Endothelial cell of hepatic sinusoid (primary cell): ENCODE data around the gene SMCO4.

Source experiments
- in situ Hi-C: cut with HindIII; loops from 2 replicates; pipeline ENCODE4 v1.10.0; 2017; ENCODE audit warnings: low sequenced_read_pairs

The SMCO4 gene

DNA sequence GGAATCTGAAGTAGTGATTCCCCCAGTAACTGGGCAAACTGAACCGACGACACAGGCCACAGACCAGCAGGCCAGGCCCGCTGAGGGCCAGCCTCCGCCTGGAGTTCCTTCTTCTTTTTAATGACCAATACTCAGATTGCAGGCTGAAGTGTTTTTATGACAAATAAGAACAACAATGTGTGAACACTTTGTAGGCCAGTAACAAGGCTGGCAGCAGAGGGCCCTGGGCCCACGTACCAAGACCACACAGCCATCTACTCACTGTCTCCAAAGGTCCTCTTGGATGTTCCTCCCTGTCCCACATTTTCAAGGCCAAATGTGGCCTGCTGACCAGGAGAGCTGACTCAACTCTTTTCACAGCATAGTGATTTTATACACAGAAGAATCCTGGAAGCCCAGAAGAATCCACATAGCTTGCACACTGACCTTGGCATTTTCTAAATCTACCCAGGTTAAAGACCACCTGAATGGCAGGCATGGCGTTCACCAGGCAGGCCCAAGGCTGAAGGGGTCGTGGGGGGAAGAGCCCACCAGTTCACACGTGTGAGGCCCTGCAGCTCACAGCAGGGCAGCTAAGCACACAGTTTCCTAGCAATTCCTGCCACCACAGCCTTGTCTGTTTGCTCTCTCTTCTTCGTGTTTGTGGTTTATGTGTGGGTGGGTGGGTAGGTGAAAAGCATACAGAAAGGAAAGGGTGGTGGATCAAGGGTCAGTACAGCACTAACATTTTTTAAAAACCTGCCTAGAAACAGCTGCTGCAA is 13.3 kb downstream of the SMCO4 start:
- in situ Hi-C loops: no loop called here

DNA sequence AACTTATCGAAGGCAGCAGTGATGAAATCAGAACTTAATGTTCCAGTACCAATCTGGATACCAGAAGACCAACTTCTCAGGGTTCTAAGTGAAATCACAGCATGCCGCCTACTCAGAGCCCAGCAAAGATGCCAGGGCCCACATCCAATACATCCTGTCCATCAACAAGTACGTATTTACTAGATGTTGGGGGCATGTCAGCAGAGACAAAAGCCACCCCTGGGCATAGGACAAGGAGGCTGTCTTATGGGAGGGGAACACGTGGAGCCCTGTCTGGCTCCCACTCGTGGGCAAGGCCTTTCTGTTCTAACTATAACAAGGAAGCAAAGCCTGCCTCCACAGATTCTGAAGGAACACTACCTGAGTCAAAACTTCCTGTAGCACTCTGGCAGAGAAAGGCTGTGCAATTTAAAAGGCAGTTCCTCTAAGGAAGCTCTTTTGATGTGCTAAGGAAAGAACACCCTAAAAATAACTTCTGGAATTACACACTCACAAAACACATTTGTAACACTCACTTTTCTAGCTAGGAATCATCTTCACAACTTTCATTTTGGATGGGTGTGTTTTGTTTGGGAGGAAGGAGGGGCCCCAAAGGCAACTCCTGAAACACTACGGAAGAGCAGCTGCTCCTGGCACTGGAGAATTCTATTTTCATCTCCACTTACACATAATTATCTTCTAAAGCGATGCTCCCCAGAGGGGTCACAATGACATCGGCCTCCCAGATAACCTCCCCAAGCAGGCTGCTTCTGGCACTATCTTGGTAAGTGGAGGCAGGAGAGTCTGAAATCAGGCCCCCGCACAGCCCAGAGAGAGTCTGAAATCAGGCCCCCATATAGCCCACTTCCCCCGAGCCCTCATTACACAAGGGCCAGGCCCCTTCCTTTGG is 14.2 kb downstream of the SMCO4 start:
- in situ Hi-C loops: no loop called here

DNA sequence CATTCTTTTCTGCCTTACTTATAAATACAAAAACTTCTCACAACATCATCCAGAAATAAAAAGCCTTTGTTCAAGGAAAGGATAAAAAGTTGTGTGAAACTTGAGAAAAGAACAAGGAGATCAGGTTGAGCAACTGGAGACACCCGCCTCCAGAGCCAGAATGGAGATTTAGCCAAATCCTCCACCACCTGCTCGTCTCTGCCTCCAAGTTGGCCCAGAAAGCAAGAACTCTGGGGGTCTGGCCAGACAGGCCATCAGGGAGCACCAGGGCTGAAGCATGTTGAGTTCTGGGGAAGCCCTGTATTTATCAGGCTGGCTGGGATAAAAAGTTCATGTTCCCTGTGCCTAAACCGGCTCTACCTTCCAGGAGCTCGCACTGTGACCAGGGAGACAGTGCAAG is 14.9 kb downstream of the SMCO4 start:
- in situ Hi-C loops: no loop called here

DNA sequence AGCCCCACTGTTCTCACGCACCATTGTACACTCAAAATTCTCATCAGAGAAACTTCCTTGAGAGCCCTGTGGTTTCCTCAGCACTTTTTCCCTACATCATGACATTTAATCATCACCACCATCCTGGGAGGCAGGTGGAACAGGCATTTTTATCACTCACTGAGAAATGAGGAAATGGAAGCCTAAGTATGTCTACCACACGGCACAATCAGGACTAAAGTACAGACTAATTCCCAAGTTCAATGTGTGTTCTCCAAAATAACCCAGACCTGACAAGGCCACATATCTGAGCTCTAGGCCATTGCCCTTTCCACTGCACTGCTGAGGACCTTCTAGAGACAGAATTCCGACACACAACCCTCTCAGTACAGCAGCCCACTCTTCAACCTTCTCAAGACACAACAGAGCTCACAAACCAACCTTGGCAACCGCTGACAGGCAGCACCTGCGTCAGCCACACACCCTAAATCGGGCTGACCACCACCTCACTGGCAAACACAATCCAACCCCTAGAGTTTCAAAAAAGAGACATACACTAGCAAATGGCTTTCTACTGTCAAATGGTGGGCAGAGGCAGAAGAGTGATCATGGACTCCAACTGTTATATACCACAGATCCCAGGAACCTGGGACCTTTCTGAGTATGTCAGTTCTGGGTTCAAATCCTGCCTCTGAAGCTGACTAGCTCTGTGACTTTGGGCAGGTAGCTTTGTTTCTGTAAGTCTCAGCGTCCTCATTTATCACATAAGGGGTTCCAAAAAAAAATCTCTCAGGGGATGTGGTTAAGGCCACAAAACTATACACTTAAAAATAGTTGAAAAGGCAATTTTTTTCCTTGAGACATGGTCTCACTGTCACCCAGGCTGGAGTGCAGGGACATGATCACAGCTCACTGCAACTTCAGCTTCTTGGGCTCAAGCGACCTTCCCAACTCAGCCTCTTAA is 16.3 kb downstream of the SMCO4 start:
- in situ Hi-C loops: no loop called here

DNA sequence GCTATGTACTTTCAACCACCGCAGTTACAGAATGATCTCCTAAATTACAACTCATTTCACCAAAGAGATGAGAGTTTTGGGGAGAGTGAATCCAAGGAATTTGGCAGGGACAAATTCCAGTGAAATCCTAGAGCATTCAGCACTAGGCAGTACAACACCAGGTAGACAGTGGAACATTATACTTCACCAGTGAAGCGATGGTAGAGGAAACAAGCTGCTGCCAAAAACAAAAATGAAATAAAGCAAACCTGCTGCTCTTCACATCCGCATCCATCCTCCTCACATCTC is 16.9 kb downstream of the SMCO4 start:
- in situ Hi-C loops: no loop called here

DNA sequence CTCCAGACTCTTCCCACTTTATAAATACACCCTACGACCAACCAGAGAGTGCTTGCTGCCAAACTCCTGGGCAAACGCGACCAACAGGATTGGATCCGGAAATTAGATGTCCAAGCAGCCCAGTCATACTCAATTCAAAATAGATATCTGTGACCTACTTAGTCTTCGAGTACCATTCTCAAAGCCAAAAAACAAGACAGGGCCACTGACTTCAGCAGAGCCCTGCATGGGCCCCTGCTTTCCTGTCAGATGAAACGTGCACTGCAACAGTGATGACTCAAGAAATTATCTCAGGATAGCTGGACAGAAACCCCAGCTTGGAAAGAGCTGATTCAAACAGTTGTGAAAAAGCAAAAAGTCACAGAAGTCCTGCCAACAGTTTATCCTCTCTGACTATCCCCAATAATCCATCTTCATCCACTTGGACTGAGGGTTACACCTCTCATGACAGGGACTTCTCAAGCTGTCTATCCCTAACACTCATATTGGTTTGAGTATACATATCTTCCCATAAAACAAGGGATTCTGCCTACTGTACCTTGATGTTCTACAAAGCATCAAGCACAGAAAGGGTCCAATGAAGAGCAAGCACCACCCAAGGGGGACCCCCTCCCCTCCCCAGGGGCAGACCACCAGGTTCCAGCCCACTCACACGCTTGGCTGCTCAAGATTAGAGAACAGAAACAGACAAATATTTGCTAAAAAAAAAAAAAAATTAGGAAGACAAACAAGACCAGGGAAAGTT is 17.4 kb downstream of the SMCO4 start:
- in situ Hi-C loops: no loop called here

DNA sequence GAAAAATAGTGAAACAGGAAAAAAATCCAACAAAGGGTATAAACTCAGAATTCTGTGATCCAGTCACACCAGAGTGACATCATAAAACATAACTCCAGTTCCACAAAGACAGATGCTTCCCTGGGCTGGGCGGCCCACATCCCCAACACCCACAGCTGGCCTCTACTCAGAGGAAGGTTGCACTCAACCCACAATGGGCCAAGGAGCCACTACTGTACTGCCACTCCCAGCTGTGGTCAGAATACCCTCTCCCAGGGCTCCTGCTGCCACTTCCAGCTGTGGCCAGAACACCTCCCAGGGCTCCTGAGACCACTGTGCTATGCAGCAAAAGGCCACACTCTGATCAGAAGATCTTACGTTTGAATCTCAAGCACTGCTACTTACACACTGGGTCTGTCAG is 18.3 kb downstream of the SMCO4 start:
- in situ Hi-C loops: no loop called here

DNA sequence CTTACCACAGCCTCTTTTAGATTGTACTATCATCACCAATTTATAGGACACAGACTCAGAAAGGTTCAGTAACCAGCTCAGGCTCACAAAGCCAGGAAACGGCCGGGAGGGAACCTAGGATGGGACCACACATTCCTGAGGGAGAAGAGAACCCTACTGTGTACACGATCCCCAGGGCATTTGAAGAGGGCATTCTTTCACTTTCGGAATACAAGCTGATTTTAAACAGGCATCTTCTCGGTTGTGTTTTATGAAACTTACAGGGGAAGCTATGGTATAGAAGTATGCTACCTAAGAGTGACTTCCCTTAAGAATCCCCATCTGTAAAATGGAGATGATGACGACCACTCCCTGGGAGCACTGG is 19.0 kb downstream of the SMCO4 start:
- in situ Hi-C loops: no loop called here

DNA sequence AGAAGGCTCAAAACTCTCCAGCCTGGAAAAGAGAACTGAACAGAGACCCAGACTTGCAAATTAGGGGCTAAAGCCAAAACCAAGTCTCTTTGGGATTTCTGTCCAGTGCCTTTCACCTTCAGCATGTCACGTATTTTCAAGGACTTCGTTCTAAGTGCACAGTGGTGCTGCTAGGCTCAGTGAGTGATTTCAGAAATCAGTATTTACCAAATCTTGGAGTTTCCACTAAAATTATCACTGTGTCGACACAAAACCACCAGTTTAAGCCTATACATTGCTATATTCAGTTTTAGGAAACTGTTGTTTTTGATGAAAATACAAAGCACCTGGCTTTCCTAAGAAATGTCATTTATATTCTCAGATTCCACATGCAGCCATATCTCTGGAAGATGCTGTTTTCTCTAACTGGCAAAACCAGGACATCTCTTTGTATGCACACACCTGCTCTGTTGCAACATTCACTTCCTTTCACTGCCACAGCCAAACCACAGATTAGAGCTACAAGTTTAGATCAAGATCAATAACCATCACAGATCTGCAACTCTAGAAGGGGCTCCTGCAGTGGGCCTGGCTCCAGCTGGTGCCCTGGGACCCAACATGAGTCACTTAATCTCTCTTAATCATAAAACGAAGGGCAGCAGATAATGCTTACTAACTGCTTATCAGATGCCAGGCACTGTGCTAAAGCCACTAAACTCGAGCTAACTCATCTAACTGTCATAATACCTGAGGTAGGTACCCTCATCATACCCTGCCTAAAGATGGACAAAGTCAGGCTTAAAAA is 22.3 kb downstream of the SMCO4 start:
- in situ Hi-C loops: no loop called here

DNA sequence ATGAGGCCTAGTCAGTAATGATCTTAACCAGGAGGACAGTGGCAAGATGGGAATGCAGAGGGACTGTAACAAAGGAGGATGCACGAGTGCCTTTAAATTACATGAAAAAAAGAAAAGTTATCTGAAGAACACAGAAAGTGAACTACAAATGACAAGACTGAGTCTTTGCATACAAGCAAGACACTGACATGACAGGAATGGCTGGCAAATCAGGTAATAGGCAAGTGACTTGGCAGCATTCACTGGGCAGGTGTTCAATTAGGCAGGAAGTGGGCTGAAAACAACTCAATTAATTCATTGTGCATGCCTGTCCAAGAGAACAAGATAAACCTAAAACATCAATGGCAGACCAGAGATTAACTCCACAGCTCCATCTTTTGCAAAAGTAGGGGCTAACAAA is 24.0 kb downstream of the SMCO4 start:
- in situ Hi-C loops: no loop called here

DNA sequence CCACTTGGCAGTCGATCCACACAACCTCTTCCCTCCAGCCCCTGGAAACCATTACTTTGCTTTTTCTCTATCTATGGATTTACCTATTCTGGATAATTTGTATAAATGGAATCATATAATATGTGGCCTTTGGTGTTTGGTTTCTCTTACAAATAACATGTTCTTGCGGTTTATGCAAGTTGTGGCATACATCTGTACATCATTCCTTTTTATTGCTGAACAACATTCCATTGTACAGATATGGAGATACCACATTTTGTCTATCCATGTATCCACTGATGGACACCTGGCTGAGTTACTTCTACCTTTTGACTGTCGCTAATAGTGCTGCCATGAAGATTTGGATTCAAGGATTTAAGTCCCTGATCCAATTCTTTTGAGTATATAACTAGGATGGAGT is 25.1 kb downstream of the SMCO4 start:
- in situ Hi-C loops: no loop called here

DNA sequence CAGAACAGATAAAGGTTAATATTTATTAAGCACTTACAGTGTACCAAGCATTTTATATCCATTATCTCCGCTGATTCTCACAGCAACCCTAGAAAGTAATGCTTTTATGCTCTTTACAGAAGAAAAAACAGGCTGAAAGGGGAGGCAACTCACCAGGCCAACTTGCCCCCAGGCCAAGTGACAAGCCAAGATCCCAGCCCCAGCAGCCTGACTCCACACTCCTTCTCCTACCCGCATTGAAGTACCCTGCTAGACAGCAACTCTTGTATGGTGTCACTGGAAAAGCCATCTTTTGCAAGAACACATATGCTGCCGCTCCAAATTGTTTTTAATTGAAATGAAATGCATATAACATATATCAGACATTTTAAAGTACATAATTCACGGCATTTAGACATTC is 25.6 kb downstream of the SMCO4 start:
- in situ Hi-C loops: no loop called here

DNA sequence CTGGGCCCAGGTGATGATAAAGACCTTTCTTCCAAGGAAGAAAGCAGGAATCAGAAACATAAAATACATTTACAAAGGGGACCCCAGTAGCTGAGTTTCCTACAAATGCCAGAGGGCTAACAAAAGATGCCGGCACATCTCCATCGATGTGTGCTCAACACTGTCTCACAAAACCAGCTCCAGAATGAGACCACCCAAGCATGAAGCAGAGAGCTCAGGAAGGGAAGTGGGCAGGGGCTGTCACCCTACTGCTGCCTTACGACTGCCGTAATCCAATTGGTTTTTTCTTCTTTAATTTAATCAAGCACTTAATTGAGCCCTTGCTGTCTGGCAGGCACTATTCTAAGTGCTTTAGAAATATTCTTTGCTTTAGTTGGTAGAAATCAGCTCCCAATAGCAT is 26.1 kb downstream of the SMCO4 start:
- in situ Hi-C loops: no loop called here

DNA sequence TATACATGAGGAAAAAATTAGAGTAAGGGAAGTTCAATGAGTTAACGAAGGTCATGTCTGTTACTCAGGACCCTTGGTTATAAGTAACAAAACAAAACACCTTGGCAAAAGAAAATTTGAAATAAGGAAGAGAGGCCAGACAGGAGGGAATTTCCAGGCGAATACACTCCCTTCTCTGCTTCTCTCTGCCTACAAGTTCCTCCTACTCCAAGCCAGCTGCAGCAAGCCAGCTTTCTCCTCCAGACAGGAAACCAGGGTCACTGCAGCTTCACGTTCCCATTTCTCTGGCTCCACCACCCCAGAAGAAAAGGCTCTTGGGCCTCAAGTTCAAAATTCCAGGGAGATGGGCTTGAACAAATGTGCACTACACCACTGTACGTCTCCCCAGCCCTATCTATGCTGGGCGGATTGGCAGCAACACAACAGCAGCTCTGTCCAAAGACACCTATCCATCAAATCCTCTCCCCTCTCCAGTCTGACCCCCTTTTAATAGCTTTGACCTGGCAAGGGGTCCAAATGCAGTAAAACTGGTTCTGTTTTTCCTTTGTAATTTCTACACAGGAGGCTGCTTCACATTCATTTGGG is 27.7 kb downstream of the SMCO4 start:
- in situ Hi-C loops: no loop called here

DNA sequence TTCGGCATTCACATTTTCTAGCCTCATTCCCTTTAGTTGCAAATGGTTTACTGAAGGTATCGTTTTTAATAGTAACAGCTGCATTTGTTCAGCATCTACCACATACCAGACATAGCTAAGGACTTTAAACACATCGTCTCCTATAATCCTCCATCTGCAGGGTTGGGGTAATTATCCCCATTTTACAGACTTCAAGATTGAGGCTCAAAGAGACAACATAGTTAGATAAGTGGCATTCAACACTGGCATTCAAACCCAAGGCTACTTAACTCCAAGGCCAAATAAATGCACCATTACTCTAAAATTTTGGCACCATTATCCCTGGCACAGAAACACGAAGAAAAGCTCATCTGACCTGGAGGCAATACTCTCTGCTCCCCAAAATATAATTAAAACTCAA is 28.5 kb downstream of the SMCO4 start:
- in situ Hi-C loops: no loop called here

DNA sequence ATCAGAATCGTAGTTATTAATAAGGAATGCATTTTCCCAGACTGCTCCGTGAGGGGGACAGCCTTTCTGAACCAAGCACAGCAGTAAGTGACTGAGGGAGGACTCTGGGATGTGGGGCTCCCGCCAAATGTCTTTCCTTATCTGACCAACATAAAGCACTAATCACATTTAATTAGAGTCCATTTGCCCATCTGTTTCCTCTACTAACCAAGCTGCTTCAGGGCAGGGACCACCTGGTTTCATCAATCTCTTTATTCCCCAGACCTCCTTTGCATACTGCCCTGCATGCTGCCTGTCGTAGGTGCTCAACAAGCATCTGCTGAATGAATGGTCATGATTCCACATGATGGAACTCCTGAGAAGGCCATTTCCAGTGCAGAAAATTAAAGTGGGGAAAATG is 29.4 kb downstream of the SMCO4 start:
- in situ Hi-C loops: no loop called here

DNA sequence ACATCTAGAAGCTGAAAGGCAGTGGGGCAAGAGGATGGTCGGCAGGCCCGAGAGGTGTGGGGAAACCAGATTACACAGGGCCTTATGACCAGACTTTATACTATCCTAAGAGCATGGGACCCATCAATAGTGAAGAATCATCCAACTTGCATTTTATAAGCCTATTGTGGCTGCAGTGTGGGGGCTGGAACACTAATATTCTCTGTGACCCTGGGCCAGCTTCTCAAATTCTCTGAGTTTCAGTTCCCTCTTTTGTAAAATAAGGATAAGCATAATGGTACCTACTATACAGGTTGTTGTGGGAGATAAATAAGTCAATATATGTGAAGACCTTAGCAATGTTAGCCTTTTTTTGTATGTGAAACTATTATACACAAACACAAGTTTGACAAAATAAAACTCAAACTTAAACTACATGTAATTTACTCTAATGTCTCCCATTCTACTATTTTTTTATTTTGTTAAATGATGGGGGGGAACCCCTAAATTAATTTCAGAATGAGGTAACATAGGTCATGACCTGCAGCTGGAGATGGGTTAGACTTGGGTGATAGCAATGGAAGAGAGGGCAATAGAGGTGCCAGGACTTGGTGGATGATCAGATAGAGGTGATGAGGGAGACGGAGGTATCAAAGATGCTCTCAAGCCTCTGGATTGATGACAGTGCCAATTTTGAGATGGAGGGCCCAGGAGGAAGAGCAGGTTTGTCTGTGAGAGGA is 30.1 kb downstream of the SMCO4 start:
- in situ Hi-C loops: no loop called here

DNA sequence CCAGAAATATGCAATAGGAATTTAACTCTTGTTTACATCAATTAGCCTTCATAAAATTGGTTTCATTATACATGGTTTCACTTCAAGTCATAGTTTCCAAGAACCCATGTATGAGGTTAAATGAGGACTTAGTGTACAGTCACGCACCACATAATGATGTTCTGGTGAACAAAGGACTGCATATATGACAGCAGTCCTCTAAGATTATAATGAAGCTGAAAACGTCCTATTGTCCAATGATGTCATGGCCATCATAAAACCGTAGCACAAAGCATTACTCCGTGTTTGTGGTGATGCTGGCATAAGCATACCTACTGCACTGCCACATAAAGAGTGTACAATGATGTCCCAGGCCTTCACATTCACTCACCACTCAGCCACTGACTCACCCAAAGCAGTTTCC is 31.1 kb downstream of the SMCO4 start:
- in situ Hi-C loops: no loop called here
